22Rv1 (cell line): ENCODE results near the gene BCAT1.

Experiments used
- CTCF ChIP-seq: fragments of 450-650 bp; IDR thresholded peaks from 2 replicates; pipeline ENCODE4 v1.5.1; 2017; ENCODE audit warnings: mild to moderate bottlenecking
- ZFX ChIP-seq: fragments of 450-650 bp; IDR thresholded peaks from 2 replicates; pipeline ENCODE4 v1.6.1; 2017; ENCODE audit warnings: antibody characterized with exemption, borderline replicate concordance

- TF ChIP-seq CTCF: no peak
- no peak for TF ChIP-seq ZFX
These were observed 44.0 kb downstream of the BCAT1 start for GRCh38 chr12:24904871-24905270.
